GM21723 (cell line): ENCODE measurements around the gene KIAA1328.

ENCODE experiments used
- ATAC-seq: cut with Tn5 transposase; IDR thresholded peaks from one replicate; pipeline ENCODE4 v1.9.1; 2021; ENCODE audit warnings: mild to moderate bottlenecking, moderate library complexity; ENCODE audit not compliant: unreplicated experiment

KIAA1328 gene

DNA sequence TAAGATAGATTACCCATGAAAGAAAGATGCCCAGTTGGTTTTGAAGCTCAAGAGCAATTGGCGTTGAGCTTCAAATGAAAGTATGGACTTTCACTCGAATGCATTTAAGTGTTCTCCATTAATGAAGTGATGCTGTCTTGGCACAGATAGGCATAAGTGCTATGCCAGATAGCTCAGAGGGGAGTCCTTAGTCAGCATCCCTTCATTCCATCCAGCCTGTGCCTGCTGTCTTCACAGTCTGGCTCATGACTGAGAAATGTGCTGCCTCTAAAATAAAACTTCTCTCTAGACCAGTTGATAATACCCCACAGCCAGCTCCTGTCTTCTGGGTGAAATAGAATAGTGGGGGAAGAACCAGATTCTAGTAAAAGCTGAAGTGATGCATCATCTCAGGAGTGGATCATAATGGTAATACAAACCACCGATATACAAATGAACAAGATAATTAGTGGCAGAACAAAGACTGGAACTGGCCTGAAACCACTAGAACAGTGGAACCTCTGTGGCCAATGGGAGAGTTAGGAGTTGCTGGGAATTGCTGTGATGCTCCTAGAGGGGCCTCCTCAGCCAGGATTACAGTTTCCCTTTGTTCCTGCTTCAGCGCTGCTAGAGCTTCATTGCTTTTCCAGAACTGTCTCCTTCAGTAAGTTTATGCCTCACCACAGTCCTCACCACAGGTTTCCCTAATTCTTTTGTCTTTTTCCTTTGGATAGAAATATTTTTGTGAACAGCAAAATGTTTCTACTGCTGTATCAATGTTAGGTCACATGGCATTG lies 359.3 kb downstream of the KIAA1328 start:
- no peak for ATAC-seq

DNA sequence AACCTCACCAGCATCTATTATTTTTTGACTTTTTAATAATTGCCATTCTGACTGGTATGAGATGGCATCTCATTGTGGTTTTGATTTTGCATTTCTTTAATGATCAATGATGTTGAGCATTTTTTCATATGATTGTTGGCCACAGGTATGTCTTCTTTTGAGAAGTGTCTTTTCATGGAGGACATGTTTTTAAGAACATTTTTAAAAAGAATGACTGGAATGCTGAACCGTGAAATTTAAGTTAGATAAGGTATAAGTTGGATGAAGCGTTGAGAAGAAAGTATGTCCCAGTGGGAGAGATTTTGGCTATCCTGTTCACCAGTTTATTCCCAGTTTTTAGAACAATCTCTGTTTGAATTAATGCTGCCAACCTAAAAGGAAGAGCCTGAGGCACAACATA lies 370.8 kb downstream of the KIAA1328 start:
- no peak for ATAC-seq

DNA sequence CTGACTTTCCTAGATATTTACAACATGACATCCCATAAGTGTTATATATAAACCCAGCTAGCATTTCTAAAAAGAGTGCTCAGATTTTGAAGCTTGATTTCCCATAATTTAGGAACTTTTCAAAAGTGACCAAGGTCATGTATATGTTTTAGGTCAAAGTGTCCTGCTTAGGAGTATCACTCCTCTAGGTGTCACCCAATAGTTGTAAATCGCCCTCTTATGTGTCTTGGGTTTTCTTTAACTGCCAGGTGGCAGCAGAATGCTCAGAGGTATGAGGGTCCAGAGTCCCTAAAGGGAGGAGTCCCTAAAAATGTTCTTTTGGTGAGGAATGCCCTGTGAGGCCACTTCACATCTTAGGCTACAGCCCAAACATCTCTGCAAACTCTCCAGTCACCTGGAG lies 378.4 kb downstream of the KIAA1328 start:
- no peak for ATAC-seq

DNA sequence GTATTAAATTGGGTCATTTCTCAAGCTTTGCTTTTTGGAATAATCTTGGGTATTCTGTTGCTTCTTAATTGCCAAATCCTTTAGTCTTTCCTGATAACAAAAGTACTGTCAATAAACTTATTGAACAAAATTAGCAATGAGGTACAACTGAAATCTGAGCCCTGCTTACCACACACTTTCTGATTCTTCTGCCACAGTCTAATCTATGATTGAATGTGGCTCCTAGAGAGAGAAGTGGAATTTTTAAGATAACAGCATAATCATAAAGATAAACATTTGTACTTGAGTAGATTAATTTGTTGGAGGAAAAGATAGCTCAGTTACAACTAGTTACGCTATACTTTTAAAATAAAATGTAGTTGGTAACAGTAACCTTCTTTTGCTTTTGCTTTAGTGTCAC lies 381.9 kb downstream of the KIAA1328 start:
- ATAC-seq = no peak

DNA sequence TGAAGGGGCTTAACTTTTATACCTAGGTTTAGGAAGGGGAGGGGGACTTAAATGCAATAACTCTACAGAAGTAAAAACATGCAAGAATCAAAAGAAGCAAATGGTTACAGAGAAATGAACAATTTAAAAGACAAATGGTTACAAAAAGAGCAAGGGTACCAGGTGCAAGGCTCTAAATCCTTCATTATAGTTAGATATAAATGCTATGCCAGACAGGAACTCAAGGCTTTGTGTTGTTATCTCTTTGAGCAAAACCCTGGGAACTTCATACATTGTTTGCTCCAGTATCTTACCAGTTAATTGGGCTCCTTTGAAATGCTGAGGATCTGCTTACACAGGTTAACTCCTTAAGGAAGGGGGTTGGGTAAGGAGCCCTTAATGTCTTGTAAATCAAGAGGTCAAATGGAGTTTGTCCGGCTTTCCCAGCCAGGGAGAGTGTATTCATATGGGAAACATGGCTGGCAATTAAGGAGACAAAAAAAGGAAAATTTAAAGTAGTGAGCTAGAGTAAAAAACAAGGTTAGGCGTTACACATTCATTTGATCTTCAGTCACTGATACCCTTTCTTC lies 389.2 kb downstream of the KIAA1328 start:
- no peak for ATAC-seq

DNA sequence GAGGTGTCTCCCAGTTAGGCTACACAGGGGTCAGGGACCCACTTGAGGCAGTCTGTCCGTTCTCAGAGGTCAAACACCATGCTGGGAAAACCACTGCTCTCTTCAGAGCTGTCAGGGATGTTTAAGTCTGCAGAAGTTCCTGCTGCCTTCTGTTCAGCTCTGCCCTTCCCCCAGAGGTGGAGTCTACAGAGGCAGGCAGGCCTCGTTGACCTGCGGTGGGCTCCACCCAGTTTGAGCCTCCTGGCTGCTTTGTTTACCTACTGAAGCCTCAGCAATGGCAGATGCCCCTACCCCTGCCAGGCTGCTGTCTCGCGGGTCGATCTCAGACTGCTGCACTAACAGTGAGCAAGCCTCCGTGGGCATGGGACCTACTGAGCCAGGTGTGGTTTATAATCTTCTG lies 390.3 kb downstream of the KIAA1328 start:
- no peak for ATAC-seq

DNA sequence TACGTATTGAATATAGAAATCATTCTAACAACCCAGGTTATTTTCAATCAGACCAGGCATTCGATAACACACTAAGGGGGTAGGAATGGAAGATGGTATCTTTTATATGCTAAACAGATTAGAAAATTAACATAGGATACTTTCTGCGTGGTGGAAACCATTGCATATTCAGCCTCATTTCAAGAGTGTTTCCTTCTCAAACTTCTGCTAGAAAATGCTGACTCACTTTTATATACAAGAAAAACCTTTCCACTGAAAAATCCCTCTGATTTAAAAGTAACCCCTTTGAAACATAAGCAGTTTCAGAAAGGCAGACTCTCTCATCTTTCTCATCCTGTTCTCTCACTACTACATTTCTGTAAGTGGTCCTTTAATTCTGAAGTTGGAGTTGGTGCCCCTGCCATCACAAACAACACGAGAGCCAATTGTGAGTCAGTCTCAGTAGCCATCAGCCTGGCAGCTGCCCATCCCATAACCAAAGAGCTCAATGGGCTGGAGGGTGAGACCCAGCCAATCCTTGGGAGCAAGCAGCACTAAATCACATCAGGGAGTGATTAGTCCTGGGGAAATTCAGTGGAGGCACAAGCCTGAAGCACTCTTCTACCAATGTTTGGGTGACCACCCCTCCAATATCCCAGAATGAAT lies 393.5 kb downstream of the KIAA1328 start:
- ATAC-seq = no peak

DNA sequence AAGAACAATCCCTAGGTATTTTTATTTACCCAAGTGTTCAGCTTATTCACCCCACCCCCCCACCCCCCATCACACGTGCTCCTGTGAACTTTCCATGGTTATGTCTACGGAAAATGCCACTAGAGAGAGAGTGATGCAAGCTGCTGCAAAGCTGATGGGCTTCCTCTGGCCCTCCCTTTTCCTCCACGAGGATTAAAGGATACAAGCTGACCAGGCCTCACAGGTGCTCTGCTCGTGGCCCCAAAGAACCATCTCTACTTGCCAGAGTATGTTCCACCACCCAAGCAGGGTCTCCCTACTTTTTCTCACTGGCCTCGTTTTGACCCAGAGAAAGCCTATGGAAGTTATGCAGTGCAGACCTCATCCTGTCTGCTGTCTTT lies 394.1 kb downstream of the KIAA1328 start:
- ATAC-seq = no peak

DNA sequence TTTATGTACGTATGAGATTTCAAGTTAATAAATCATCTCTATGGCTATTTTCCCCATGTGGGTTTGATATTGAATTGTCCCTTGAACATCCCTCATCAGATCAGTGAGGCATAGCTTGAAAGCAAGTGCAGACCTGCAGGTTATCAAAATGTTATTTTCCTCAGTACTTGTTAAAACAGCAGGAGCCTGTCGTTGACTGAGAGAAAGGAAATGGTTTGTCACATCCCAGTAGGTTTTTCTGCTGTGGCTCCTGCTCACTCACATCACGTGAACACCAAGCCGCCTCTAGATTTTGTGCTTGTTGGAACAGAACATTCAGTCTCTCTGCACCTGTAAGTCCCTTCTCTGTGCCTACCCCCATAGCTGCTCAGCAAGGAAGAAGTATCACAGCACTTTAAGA lies 396.4 kb downstream of the KIAA1328 start:
- ATAC-seq = no peak

DNA sequence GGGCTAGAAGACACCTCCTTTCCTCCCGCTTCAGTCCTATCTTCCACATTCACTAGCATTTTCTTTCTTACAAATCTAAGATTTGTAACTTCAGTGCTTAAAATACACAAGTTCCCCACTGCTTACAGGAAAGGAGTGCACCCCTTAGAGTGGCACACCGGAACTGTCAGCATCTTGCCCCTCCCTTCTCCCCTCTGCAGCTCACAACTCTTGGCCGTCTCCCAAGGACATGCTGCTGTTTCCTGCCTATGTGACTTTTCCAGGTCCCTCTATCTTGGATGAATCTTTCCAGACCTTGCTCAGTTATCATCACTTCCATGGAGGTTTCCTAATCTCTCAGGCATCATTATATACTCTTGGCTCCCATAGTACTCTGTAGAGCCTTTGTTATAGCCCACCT lies 401.8 kb downstream of the KIAA1328 start:
- ATAC-seq = no peak

DNA sequence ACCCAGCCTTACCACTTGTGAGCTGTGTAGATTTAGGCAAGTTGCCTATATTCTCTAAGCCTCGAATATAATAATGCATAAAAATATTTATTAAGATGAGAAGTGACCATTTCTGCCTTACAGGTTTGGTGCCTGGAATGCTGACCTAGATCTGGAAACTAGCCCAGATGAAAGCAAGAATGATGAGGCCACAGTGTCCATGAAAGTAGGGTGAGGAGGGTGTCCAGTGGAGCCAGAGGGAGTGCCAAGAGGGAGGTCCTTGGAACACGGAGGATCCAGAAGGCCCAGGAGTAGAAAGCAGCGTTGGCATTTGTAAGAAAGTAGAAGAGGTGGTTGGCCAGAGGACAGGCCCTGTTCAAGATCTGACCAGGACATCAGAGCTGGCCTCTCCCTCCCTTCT lies 402.3 kb downstream of the KIAA1328 start:
- no peak for ATAC-seq

DNA sequence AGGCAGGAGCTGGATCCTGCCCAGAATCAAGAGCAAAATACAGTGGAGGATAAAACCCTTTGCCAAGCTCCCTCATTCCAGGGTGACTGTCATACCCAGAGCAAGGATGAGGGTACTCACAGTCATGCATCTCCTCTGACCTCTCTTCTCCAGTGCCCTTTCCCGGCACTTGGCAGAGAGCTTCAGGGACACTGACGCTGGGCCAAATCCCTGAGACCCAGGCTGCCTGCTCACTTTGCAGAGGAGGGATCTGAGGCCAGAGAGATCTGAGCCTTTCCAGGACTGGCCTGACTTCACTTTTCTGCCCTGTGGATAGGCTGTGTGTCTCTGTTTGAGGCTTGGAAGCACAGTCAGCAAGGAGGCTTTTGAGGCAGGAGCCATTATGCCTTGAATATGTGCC lies 406.7 kb downstream of the KIAA1328 start:
- ATAC-seq = no peak

DNA sequence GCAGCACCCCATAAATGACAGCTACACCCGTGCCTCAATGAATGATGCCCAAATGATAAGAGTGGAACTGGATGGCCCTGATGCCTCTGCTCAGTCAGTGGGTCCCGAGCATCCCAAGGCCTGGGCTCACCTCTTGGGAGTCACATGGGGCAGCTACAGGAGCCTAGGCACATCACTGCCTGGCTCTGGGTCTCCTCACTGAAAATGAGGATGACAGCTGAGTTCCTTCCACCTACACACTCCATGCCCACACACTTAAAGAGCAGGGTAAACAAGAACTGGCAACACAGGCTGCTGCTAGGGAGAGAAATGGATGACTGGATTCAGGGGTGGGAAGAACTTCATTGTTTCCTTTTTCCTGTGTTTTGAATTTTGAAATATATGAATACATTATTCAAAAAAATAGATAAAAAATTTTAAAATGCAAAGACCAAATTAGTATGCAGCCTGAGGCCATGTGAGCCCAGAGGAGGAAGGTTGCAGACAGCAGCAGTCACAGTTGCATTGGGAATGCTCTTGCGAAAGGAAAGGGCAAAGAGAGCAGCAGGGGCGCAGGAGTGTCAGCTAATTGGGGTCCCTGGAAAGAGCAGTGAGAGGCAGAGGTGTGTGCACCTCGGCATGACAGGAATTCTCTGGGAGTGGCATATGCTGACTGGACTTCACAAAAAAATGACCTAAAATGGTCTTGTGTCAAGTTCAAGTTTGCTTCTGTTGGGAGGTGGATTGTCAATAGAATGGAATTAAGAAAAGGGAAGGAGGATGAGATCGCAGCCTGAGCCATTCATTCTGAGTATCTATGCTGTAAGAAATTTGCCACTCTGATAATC lies 409.6 kb downstream of the KIAA1328 start:
- no peak for ATAC-seq

DNA sequence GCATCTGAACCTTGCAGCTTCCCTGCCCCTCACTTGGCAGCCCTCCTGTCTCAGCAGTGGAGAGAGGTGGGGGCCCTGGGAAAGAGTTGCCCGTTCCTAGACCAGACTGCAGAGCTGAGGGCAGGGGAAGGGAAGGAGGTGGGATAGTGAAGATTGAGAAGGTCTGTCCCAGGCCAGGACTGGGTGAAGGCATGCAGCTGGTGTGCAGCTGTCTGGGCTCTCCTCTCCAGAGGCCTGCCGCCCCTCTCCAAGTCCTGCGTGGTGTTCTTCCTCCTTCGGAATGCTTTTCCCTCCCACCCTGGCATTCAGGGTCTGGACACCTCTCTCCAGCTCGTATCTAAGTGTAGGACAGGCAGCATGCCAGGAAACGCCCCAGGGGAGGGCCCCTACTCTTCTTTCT lies 413.2 kb downstream of the KIAA1328 start:
- no peak for ATAC-seq

DNA sequence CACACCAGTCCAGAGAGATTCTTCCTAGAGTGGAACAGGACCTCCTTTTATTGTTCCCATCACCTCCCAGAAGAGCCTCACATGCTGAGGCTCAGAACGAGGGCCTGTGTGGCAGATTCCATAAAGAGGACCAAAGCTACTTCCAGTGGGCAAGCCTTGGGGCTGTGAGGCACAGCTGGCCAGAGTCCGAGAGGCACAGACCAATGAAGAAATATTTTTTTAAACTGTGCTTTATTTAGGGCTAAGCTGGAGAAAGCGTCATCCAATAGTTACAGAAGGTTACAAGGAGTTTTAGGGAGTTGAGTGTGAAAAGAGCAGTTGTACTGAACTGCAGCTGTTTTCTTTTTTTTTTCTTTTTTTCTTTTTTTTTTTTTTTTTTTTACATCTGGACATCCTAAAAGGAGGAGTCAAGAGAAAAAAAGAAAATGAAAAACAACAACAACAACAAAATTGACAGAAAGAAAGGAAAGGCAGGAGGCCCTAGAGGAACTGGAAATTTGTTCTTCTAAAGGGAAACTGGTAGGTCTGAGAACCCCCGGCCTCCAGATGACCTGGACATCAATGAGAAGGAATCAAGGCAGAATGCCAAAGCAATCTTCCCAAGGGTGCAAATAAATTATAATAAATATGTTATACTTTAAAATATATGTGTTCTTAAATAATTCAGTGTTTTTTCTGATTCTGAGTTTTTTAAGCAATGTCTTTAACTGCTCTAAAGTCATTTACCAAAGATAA lies 414.1 kb downstream of the KIAA1328 start:
- no peak for ATAC-seq

DNA sequence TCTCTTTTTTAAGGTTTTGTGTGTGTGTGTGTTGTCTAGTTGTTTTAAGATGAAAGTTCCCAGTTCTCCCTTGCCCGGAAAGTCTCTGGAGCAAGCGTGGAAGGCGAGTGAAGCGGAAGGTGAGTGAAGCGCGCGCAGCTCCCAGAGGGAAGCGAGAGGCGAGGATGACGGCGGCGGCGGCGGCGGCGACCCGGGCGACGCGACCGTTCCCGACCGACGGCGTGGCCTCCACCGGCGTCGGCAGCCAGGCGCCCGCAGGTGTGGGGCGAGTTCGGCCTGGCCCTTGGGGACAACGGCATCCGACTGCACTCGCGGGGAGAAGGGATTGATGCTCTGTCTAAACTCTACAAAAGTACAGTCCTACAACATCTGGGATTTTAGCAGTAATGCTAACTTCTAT lies 414.8 kb downstream of the KIAA1328 start:
- no peak for ATAC-seq

DNA sequence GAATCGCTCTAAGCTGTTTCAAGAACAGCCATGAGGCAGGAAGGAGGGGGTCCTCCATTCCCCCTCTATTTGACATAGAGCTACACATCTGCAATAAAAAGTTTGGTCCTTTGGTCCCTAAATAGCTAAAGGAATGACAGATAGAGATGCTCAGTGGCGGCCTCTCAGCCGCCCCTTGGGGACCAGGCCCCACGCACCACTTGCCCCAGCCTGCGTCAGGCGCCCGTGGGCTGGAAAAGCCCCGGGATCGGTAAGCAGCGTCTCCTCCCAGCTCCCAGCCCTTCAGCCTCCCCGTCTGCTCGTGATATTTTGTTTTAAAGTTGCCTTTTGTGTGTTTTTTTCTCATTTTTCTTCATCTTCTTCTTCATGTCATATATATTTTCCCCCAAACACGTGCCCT lies 415.7 kb downstream of the KIAA1328 start:
- ATAC-seq = no peak

DNA sequence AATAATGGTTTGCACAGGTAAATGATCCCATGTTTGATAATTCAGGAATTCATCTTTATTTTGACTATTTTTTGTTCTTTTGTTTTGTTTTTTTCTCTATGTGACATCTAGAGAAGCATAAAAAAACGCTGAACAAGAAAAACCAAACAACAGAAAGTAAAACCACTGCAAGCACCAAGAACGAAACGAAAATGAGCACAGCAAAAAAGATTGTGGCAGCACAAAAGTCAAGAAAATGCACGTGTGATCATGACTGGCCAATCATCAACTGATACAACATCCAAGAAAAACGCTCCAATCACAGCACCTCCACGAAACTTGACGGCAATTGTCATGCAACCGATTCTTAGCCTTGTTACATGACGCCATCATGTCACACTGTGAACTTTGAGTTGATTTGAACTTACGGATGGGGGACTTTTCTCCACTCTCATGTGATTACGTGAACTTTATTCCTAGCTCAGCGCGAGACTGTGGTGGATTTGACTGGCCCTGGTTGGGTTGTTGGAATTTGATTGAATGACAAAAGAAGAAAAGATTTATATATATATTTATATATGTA lies 417.9 kb downstream of the KIAA1328 start:
- no peak for ATAC-seq

DNA sequence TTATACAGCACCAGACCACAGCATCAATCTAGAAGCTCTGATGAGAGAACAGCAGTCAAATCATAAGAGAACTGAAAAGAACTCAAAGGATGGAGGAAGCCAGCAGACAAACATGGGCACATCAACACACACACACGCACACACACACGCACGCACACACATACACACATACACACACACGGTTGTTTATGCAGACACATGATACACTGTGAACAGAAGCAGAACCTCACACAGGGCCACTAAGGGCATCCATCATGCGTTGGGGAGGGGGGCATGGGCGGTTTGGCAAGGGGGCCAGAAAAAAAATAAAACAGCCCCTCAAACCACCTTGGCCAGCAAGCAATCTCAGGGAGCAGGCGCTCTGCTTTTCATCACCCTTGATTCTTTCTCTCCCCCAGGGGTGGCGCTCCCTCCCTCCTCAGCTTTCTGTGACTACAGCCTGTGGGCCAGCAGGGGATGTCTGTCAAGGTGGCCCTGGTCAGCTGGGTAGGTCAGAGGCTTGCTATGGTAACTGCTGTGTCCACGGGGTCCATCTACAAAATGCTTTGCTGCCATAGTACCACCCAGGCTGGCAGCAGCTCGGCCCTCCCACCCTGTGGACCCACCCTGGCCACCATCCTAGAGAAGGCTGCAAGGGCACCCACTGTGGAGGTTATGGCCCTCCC lies 418.7 kb downstream of the KIAA1328 start:
- ATAC-seq = no peak

DNA sequence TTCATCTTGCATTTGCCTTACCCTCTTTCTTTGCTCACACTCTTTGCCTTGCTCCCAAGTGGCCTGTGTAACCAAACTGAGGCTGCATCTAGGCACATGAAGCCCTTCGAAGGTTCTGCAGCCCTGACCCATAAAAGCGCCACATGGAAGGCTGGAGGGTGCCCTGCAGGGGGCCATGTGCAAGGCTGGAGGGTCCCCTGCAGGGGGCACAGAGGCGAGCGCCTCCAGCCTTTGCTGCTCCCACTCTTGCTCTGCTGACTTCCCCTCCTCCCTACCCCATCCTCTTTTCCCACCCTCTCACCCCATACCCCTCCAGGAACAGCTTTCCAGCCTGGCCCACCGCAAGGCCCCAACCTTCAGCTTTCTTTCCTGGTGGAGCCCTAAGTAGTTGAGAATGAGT lies 419.4 kb downstream of the KIAA1328 start:
- ATAC-seq = no peak
